ENCODE results near the gene AACS. TPM values are rescaled to one million over a fixed set of nuclear protein-coding genes. Genes with fewer than 3 reads are reported as not detected.

AACS gene
- total RNA-seq, 2 experiments from 2014 or later, result 10.8 to 11.7 TPM

- no peaks in the 10 kb centered on the region for H3K4me1 ChIP-seq (ENCODE audit: insufficient read depth, low read length)
- H3K36me3 ChIP-seq (ENCODE audit: insufficient read depth, low read length), result peaks cover 14% of the 10 kb centered on the region
- no peaks in the 10 kb centered on the region for H3K27me3 Mint-ChIP-seq
- H3K9me3 ChIP-seq (ENCODE audit: control insufficient read depth in 1 of 2, insufficient read depth in 1 of 2, low read length in 2 of 2), result no peaks in the 10 kb centered on the region
- TF ChIP-seq CTCF (IDR thresholded peaks at IDR 0.05), result no peak
- peaks cover 17% of the 10 kb centered on the region for H3K36me3 Mint-ChIP-seq (ENCODE audit: low read depth)
- H3K27me3 ChIP-seq (ENCODE audit: control insufficient read depth in 1 of 2, insufficient read depth in 2 of 2, low read length in 2 of 2), result no peaks in the 10 kb centered on the region
- no peak for DNase-seq
- H3K4me3 ChIP-seq (ENCODE audit: low read length), result no peak overlapping the region
- CTCF ChIA-PET, result no interaction called here
- no peaks in the 10 kb centered on the region for H3K4me1 Mint-ChIP-seq (ENCODE audit: low read depth)
- H3K27ac Mint-ChIP-seq, result no peak overlapping the region
- ATAC-seq (ENCODE audit: poor library complexity), result no peak
- POLR2A ChIA-PET, result no interaction called here
- no peaks in the 10 kb centered on the region for H3K9me3 Mint-ChIP-seq
- H3K27ac ChIP-seq (ENCODE audit: low read depth in 1 of 2, low read length in 2 of 2), result no peak overlapping the region
- intact Hi-C loops (cut with DNase I, micrococcal nuclease), result no loop called here
- no peak overlapping the region for H3K4me3 Mint-ChIP-seq
Measured at GRCh38 chr12:125017801-125018200, 47.4 kb upstream of the AACS start.

- H3K4me1 ChIP-seq (ENCODE audit: insufficient read depth, low read length), result no peaks in the 10 kb centered on the region
- peaks cover 8% of the 10 kb centered on the region for H3K36me3 ChIP-seq (ENCODE audit: insufficient read depth, low read length)
- intact Hi-C loops (cut with DNase I, micrococcal nuclease), result no loop called here
- no peak overlapping the region for H3K27ac ChIP-seq (ENCODE audit: low read depth in 1 of 2, low read length in 2 of 2)
- no peak overlapping the region for H3K4me3 Mint-ChIP-seq
- no peak overlapping the region for H3K27ac Mint-ChIP-seq
- H3K9me3 ChIP-seq (ENCODE audit: control insufficient read depth in 1 of 2, insufficient read depth in 1 of 2, low read length in 2 of 2), result no peaks in the 10 kb centered on the region
- no peaks in the 10 kb centered on the region for H3K4me1 Mint-ChIP-seq (ENCODE audit: low read depth)
- no peaks in the 10 kb centered on the region for H3K9me3 Mint-ChIP-seq
- CTCF ChIA-PET, result no interaction called here
- no peak for ATAC-seq (ENCODE audit: poor library complexity)
- H3K36me3 Mint-ChIP-seq (ENCODE audit: low read depth), result peaks cover 11% of the 10 kb centered on the region
- no peak overlapping the region for H3K4me3 ChIP-seq (ENCODE audit: low read length)
- no peaks in the 10 kb centered on the region for H3K27me3 ChIP-seq (ENCODE audit: control insufficient read depth in 1 of 2, insufficient read depth in 2 of 2, low read length in 2 of 2)
- POLR2A ChIA-PET, result no interaction called here
- no peak for TF ChIP-seq CTCF (IDR thresholded peaks at IDR 0.05)
- DNase-seq, result no peak
- no peaks in the 10 kb centered on the region for H3K27me3 Mint-ChIP-seq
Measured at GRCh38 chr12:125018356-125018755, 46.9 kb upstream of the AACS start.

- Mint-ChIP-seq H3K9me3 (no peaks in the 10 kb centered on the region), H3K27ac (no peak overlapping the region), H3K4me1 (ENCODE audit: low read depth) (no peaks in the 10 kb centered on the region), H3K4me3 (no peak overlapping the region), H3K36me3 (ENCODE audit: low read depth) (peaks cover 19% of the 10 kb centered on the region), H3K27me3 (no peaks in the 10 kb centered on the region)
- POLR2A ChIA-PET, result no interaction called here
- CTCF ChIA-PET, result no interaction called here
- TF ChIP-seq CTCF (IDR thresholded peaks at IDR 0.05), result no peak
- intact Hi-C loops (cut with DNase I, micrococcal nuclease), result no loop called here
- H3K27ac ChIP-seq (ENCODE audit: low read depth in 1 of 2, low read length in 2 of 2), result no peak overlapping the region
- no peak for ATAC-seq (ENCODE audit: poor library complexity)
- H3K4me1 ChIP-seq (ENCODE audit: insufficient read depth, low read length), result no peaks in the 10 kb centered on the region
- no peaks in the 10 kb centered on the region for H3K9me3 ChIP-seq (ENCODE audit: control insufficient read depth in 1 of 2, insufficient read depth in 1 of 2, low read length in 2 of 2)
- H3K27me3 ChIP-seq (ENCODE audit: control insufficient read depth in 1 of 2, insufficient read depth in 2 of 2, low read length in 2 of 2), result no peaks in the 10 kb centered on the region
- DNase-seq, result no peak
- H3K4me3 ChIP-seq (ENCODE audit: low read length), result no peak overlapping the region
- peaks cover 4% of the 10 kb centered on the region for H3K36me3 ChIP-seq (ENCODE audit: insufficient read depth, low read length)
Measured at GRCh38 chr12:125021096-125021495, 44.1 kb upstream of the AACS start.
